ENCODE measurements around the gene ILKAP.

DNA sequence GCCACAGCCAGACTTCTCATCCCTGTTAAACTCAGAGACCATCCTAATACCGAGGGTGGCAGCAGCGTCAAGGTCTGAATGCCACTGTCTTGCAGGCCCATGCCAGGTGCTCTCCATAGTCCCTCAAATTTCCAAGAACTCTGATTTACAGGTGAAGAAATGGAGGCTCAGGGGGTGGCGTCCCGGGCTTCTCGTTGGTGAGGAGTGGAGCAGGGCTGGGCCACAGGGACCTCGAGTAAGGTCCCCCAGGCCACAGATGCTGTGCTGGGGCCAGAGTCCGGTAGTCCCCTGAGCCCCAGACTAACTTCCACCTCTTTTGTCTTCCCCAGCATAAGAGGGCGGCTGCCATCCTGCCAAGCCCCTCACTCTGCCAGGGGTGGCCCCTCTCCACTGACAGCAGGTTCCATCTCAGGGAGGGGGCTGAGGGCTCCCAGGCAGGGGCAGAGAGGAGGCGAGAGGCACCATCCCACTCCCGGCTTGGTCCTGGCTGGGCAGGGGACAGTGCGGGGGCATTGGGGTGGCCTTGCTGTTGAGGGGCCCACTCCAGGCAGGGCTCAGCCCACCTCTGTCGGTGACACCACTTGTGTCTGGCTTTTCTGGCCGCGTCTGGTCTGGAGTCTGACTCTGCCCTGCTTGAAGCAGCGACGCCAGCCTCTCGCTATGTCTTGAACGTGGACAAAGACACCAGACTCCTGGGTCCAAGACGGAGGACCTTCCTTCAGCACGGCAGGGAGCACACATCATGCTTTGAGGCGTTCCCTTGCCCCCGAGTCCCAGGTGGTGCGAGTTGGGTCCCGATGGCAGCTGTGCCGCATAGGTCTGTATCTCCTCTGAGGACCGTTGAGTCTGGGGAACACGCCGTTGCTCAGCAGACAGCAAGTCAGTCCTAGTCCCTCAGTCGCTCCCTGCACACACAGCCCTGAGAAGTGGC is 80.9 kb downstream of the ILKAP start:
- TF ChIP-seq, protein P1, sequence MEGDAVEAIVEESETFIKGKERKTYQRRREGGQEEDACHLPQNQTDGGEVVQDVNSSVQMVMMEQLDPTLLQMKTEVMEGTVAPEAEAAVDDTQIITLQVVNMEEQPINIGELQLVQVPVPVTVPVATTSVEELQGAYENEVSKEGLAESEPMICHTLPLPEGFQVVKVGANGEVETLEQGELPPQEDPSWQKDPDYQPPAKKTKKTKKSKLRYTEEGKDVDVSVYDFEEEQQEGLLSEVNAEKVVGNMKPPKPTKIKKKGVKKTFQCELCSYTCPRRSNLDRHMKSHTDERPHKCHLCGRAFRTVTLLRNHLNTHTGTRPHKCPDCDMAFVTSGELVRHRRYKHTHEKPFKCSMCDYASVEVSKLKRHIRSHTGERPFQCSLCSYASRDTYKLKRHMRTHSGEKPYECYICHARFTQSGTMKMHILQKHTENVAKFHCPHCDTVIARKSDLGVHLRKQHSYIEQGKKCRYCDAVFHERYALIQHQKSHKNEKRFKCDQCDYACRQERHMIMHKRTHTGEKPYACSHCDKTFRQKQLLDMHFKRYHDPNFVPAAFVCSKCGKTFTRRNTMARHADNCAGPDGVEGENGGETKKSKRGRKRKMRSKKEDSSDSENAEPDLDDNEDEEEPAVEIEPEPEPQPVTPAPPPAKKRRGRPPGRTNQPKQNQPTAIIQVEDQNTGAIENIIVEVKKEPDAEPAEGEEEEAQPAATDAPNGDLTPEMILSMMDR (IDR thresholded peaks at IDR 0.05), result no peak
- no peak for TF ChIP-seq POLR2A (IDR thresholded peaks at IDR 0.05)
